HepG2 (cell line): ENCODE results near the gene ADAMTS14. TPM values are rescaled to one million over a fixed set of nuclear protein-coding genes. Genes with fewer than 3 reads are reported as not detected.

ENCODE experiments used
- ATAC-seq: fragments of 200-7000 bp; cut with Tn5 transposase; 3 replicates; pipeline ENCODE4 v1.9.1; 2020; ENCODE audit warnings: mild to moderate bottlenecking, moderate library complexity
- BruUV-seq: library from RNA; stranded (reverse); fragments of 400-500 nt; replicated peaks from 2 replicates; lab custom pipeline; 2021; lab: Mats Ljungman, UMichigan
- CTCF ChIA-PET: fragments of 300-600 bp; formaldehyde crosslinking; extraction: SDS; loops from one replicate; lab custom pipeline; 2021; ENCODE audit warnings: low total read pairs, inconsistent platforms, low intra/inter-chr PET ratio; lab: Yijun Ruan, JAX
- POLR2A ChIA-PET: fragments of 350-600 bp; sonication (Branson Sonifier 250); formaldehyde crosslinking; loops from one replicate; lab custom pipeline; 2020; ENCODE audit warnings: antibody characterized with exemption, inconsistent platforms; lab: Yijun Ruan, JAX
- DNase-seq: peaks from one replicate; pipeline ENCODE4 v3.0.0-alpha.2; 2015; ENCODE audit warnings: low spot score
- FAIRE-seq: peaks from 3 replicates; lab custom pipeline; 2011; peaks lifted over from hg19 to GRCh38; lab: Jason Lieb, UNC
- H2AFZ ChIP-seq: one replicate; pipeline ENCODE4 v1.6.1; 2011; ENCODE audit warnings: low read length, inconsistent platforms
- H3K27ac ChIP-seq: fragments of 300-600 bp; 3 replicates; pipeline ENCODE4 v1.8.0; 2011; ENCODE audit warnings: mixed run types, mild to moderate bottlenecking, mixed read lengths, low read length, inconsistent platforms; ENCODE audit not compliant: insufficient read depth; ENCODE audit errors: extremely low read length
- H3K27me3 ChIP-seq, 2 experiments: fragments of 200-600 bp in 1 of 2; 2 replicates in 1 of 2; 3 replicates in 1 of 2; pipeline versions ENCODE4 v1.6.0 to v1.8.0; 2011; ENCODE audit warnings: low read length in 2 of 2, mild to moderate bottlenecking in 2 of 2, moderate library complexity in 2 of 2, inconsistent platforms in 1 of 2; ENCODE audit not compliant: insufficient read depth in 2 of 2, control insufficient read depth in 1 of 2
- H3K36me3 ChIP-seq, 2 experiments: fragments of 200-600 bp in 1 of 2; replicated peaks in 1 of 2; 2 replicates in 1 of 2; 3 replicates in 1 of 2; pipeline versions ENCODE4 v1.5.1 to v1.8.0; 2011; ENCODE audit warnings: low read length in 2 of 2, inconsistent platforms in 1 of 2; ENCODE audit not compliant: insufficient read depth in 2 of 2, control insufficient read depth in 1 of 2
- H3K4me1 ChIP-seq: 2 replicates; pipeline ENCODE4 v1.5.1; 2012; ENCODE audit warnings: low read length, inconsistent platforms; ENCODE audit not compliant: insufficient read depth
- H3K4me2 ChIP-seq: 2 replicates; pipeline ENCODE4 v1.6.0; 2011; ENCODE audit warnings: low read depth, low read length, inconsistent platforms
- H3K4me3 ChIP-seq, 3 experiments: fragments of 200-600 bp in 1 of 3; sonication (generic), shearing (Covaris generic) in 1 of 3; replicated peaks in 1 of 3; 2 replicates each; pipeline ENCODE4 v1.5.1; 2011 to 2016; ENCODE audit warnings: low read length in 3 of 3, inconsistent platforms in 2 of 3, low read depth in 2 of 3, mild to moderate bottlenecking in 2 of 3, control low read depth in 1 of 3, mixed read lengths in 1 of 3; ENCODE audit not compliant: insufficient read depth in 1 of 3
- H3K79me2 ChIP-seq: one replicate; pipeline ENCODE4 v1.6.1; 2011; ENCODE audit warnings: low read length, inconsistent platforms; ENCODE audit not compliant: insufficient read depth
- H3K9ac ChIP-seq: 2 replicates; pipeline ENCODE4 v1.6.0; 2011; ENCODE audit warnings: mild to moderate bottlenecking, low read depth, low read length, inconsistent platforms; ENCODE audit not compliant: insufficient read depth
- H3K9me3 ChIP-seq: 2 replicates; pipeline ENCODE4 v1.5.1; 2012; ENCODE audit warnings: mild to moderate bottlenecking, low read length
- H4K20me1 ChIP-seq: 2 replicates; pipeline ENCODE4 v1.6.0; 2011; ENCODE audit warnings: inconsistent platforms, mild to moderate bottlenecking, low read length, moderate library complexity; ENCODE audit not compliant: insufficient read depth
- TSC22D2 ChIP-seq: sonication (generic); formaldehyde crosslinking; IDR thresholded peaks from 2 replicates; pipeline ENCODE4 v1.5.1; 2020; ENCODE audit warnings: missing genetic modification reagents, mild to moderate bottlenecking, borderline replicate concordance
- ZNF230 ChIP-seq: sonication (generic); formaldehyde crosslinking; IDR thresholded peaks from 2 replicates; pipeline ENCODE4 v1.4.0; 2020; ENCODE audit warnings: mild to moderate bottlenecking, missing genetic modification reagents
- WGBS: methylation state at CpG from one replicate; pipeline ENCODE4 v1.1.6; 2017; ENCODE audit warnings: low lambda C conversion rate; 5-methylcytosine and 5-hydroxymethylcytosine counted together
- in situ Hi-C: cut with HindIII; loops from 2 replicates; pipeline ENCODE4 v1.10.0; 2017; ENCODE audit warnings: low pct_unique_long_range_greater_than_20kb; ENCODE audit not compliant: extremely low pct_ligation_motif_present
- intact Hi-C: fragments of 100-400 bp; cut with micrococcal nuclease; formaldehyde crosslinking; loops from one replicate; pipeline ENCODE4 v1.10.0; 2022; ENCODE audit not compliant: unreplicated experiment
- polyA plus RNA-seq, 8 experiments: library from polyadenylated mRNA; depleted of rRNA in 3 of 8; stranded (reverse) in 7 of 8; unstranded in 1 of 8; fragments of >200 nt; fragmentation: Illumina TruSeq in 4 of 8; extraction: Trizol in 4 of 8; gene quantifications; 2 replicates each; pipeline versions ENCODE4 v1.2.1 to v1.2.3, GENCODE V29; 2011 to 2016; ENCODE audit warnings: low read depth in 4 of 8, missing spikeins in 1 of 8, mixed read lengths in 1 of 8; ENCODE audit not compliant: insufficient read depth in 1 of 8
- total RNA-seq, 5 experiments: library from RNA; depleted of rRNA; stranded (reverse); fragments of >200 nt; fragmentation: Illumina TruSeq; extraction: Trizol; gene quantifications; 2 replicates each; pipeline ENCODE4 v1.2.3, GENCODE V29; 2016; ENCODE audit warnings: low read depth in 1 of 5
- TF ChIP-seq, protein P1 (sequence below): sonication (generic); formaldehyde crosslinking; IDR thresholded peaks from 2 replicates; pipeline ENCODE4 v1.4.0; 2020; ENCODE audit warnings: mild to moderate bottlenecking, missing genetic modification reagents, borderline replicate concordance

Gene ADAMTS14
- total and polyA plus RNA-seq, 2 of the 13 experiments (the other 11 are each of a cell fraction or from before 2014, with no cell fraction given): 0.04 to 0.07 TPM

GRCh38 chr10:70784016-70784415 is 111.7 kb downstream of the ADAMTS14 start:
- no peak overlapping the region for H3K9ac ChIP-seq
- TF ChIP-seq ZNF230 (CRISPR knock-in tag): no peak
- TF ChIP-seq, protein P1, sequence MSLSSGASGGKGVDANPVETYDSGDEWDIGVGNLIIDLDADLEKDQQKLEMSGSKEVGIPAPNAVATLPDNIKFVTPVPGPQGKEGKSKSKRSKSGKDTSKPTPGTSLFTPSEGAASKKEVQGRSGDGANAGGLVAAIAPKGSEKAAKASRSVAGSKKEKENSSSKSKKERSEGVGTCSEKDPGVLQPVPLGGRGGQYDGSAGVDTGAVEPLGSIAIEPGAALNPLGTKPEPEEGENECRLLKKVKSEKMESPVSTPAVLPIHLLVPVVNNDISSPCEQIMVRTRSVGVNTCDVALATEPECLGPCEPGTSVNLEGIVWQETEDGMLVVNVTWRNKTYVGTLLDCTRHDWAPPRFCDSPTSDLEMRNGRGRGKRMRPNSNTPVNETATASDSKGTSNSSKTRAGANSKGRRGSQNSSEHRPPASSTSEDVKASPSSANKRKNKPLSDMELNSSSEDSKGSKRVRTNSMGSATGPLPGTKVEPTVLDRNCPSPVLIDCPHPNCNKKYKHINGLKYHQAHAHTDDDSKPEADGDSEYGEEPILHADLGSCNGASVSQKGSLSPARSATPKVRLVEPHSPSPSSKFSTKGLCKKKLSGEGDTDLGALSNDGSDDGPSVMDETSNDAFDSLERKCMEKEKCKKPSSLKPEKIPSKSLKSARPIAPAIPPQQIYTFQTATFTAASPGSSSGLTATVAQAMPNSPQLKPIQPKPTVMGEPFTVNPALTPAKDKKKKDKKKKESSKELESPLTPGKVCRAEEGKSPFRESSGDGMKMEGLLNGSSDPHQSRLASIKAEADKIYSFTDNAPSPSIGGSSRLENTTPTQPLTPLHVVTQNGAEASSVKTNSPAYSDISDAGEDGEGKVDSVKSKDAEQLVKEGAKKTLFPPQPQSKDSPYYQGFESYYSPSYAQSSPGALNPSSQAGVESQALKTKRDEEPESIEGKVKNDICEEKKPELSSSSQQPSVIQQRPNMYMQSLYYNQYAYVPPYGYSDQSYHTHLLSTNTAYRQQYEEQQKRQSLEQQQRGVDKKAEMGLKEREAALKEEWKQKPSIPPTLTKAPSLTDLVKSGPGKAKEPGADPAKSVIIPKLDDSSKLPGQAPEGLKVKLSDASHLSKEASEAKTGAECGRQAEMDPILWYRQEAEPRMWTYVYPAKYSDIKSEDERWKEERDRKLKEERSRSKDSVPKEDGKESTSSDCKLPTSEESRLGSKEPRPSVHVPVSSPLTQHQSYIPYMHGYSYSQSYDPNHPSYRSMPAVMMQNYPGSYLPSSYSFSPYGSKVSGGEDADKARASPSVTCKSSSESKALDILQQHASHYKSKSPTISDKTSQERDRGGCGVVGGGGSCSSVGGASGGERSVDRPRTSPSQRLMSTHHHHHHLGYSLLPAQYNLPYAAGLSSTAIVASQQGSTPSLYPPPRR (CRISPR knock-in tag): no peak
- TF ChIP-seq TSC22D2 (CRISPR knock-in tag): no peak
- no TSS peak for BruUV-seq
- no peaks in the 10 kb centered on the region for H3K9me3 ChIP-seq
- no peaks in the 10 kb centered on the region for H4K20me1 ChIP-seq
- 37% methylated on average over 5 of the region's 5 CpGs for WGBS
- H3K36me3 ChIP-seq: no peaks in the 10 kb centered on the region
- in situ Hi-C loops: no loop called here
- no peak overlapping the region for H3K4me2 ChIP-seq
- no peak overlapping the region for H3K4me3 ChIP-seq
- no peak overlapping the region for H2AFZ ChIP-seq
- no peaks in the 10 kb centered on the region for H3K4me1 ChIP-seq
- peaks cover 11 to 29% of the 10 kb centered on the region in 2 experiments; a peak in 3 of 5 replicates for H3K27me3 ChIP-seq
- H3K79me2 ChIP-seq: no peaks in the 10 kb centered on the region
- POLR2A ChIA-PET: no interaction called here
- no peak for DNase-seq
- no peak for FAIRE-seq
- no peak overlapping the region for H3K27ac ChIP-seq
- no peak for ATAC-seq
- intact Hi-C loops: no loop called here
- CTCF ChIA-PET: no interaction called here
